PC-3 (cell line): ENCODE data around the gene CSF2. TPM values are rescaled to one million over a fixed set of nuclear protein-coding genes. Genes with fewer than 3 reads are reported as not detected.

Experiments
- ATAC-seq: fragments of 200-7000 bp; cut with Tn5 transposase; 2 replicates; pipeline ENCODE4 v1.9.1; 2020; ENCODE audit warnings: mild to moderate bottlenecking, moderate library complexity
- BruUV-seq: library from RNA; stranded (reverse); fragments of 400-500 nt; replicated peaks from 2 replicates; lab custom pipeline; 2021; lab: Mats Ljungman, UMichigan
- CTCF ChIA-PET: fragments of 300-600 bp; sonication (Branson Sonifier 250); formaldehyde crosslinking; loops from one replicate; lab custom pipeline; 2022; ENCODE audit warnings: antibody characterized with exemption; lab: Charles Lee
- POLR2A ChIA-PET: fragments of 300-600 bp; sonication (Branson Sonifier 250); formaldehyde crosslinking; loops from one replicate; lab custom pipeline; 2022; ENCODE audit warnings: antibody characterized with exemption; ENCODE audit not compliant: unreplicated experiment; lab: Charles Lee
- DNase-seq: peaks from one replicate; pipeline ENCODE4 v3.0.0-alpha.2; 2015
- H2AFZ ChIP-seq: fragments of 300-600 bp; sonication (generic); 2 replicates; pipeline ENCODE4 v1.6.0; 2016; ENCODE audit warnings: antibody characterized with exemption, low read length
- H3F3A ChIP-seq: fragments of 300-600 bp; sonication (generic); one replicate; pipeline ENCODE4 v1.6.0; 2017; ENCODE audit warnings: antibody characterized with exemption, low read length, control low read depth, mild to moderate bottlenecking; ENCODE audit not compliant: unreplicated experiment
- H3K27ac ChIP-seq: fragments of 300-600 bp; sonication (generic); 2 replicates; pipeline ENCODE4 v1.5.1; 2016; ENCODE audit warnings: mild to moderate bottlenecking, low read length
- H3K27me3 ChIP-seq: fragments of 300-600 bp; sonication (generic); 2 replicates; pipeline ENCODE4 v1.6.1; 2016; ENCODE audit warnings: low read length, mixed read lengths
- H3K36me3 ChIP-seq: fragments of 300-600 bp; sonication (generic); 2 replicates; pipeline ENCODE4 v1.6.1; 2016; ENCODE audit warnings: low read depth, mixed run types, low read length, mixed read lengths
- H3K4me1 ChIP-seq: fragments of 300-600 bp; sonication (generic); 2 replicates; pipeline ENCODE4 v1.5.1; 2016; ENCODE audit warnings: low read length; ENCODE audit not compliant: insufficient read depth
- H3K4me2 ChIP-seq: fragments of 300-600 bp; sonication (generic); 2 replicates; pipeline ENCODE4 v1.6.0; 2016; ENCODE audit warnings: low read length
- H3K4me3 ChIP-seq: fragments of 300-600 bp; sonication (generic); 2 replicates; pipeline ENCODE4 v1.5.1; 2016; ENCODE audit warnings: mild to moderate bottlenecking, low read length, mixed read lengths
- H3K79me2 ChIP-seq: fragments of 300-600 bp; sonication (generic); 2 replicates; pipeline ENCODE4 v1.6.1; 2017; ENCODE audit warnings: low read length, mixed read lengths
- H3K9ac ChIP-seq: fragments of 300-600 bp; sonication (generic); 2 replicates; pipeline ENCODE4 v1.6.0; 2016; ENCODE audit warnings: mild to moderate bottlenecking, low read length
- H3K9me2 ChIP-seq: fragments of 300-600 bp; sonication (generic); replicated peaks from 2 replicates; pipeline ENCODE4 v1.6.1; 2016; ENCODE audit warnings: mixed run types, low read length, mixed read lengths
- H3K9me3 ChIP-seq: fragments of 300-600 bp; sonication (generic); 2 replicates; pipeline ENCODE4 v1.6.1; 2016; ENCODE audit warnings: low read length, mixed read lengths
- H4K20me1 ChIP-seq: fragments of 300-600 bp; sonication (generic); 2 replicates; pipeline ENCODE4 v1.6.1; 2016; ENCODE audit warnings: low read length, mixed read lengths
- EZH2 ChIP-seq: fragments of 300-600 bp; sonication (generic); IDR thresholded peaks from one replicate; pipeline ENCODE4 v1.6.1; 2017; ENCODE audit warnings: antibody characterized with exemption, mild to moderate bottlenecking, low read length; ENCODE audit not compliant: unreplicated experiment
- EZH2phosphoT487 ChIP-seq: fragments of 300-600 bp; sonication (generic); IDR thresholded peaks from 2 replicates; pipeline ENCODE4 v1.6.1; 2018; ENCODE audit warnings: mild to moderate bottlenecking, antibody characterized with exemption, low read length, borderline replicate concordance
- intact Hi-C: fragments of 100-400 bp; cut with micrococcal nuclease; formaldehyde crosslinking; loops from 2 replicates; pipeline ENCODE4 v1.9.0; 2023
- total RNA-seq: library from RNA; depleted of rRNA; stranded (reverse); fragments of >200 nt; gene quantifications from 2 replicates; pipeline ENCODE4 v1.2.3, GENCODE V29; 2014
- TF ChIP-seq, protein P1 (sequence below): fragments of 300-600 bp; sonication (generic); conservative IDR thresholded peaks from 2 replicates; pipeline ENCODE4 v1.5.1; 2017; ENCODE audit warnings: antibody characterized with exemption, low read depth, mild to moderate bottlenecking, low read length

Gene CSF2
- total RNA-seq, 1 experiment from 2014 or later = 93.6 TPM

DNA sequence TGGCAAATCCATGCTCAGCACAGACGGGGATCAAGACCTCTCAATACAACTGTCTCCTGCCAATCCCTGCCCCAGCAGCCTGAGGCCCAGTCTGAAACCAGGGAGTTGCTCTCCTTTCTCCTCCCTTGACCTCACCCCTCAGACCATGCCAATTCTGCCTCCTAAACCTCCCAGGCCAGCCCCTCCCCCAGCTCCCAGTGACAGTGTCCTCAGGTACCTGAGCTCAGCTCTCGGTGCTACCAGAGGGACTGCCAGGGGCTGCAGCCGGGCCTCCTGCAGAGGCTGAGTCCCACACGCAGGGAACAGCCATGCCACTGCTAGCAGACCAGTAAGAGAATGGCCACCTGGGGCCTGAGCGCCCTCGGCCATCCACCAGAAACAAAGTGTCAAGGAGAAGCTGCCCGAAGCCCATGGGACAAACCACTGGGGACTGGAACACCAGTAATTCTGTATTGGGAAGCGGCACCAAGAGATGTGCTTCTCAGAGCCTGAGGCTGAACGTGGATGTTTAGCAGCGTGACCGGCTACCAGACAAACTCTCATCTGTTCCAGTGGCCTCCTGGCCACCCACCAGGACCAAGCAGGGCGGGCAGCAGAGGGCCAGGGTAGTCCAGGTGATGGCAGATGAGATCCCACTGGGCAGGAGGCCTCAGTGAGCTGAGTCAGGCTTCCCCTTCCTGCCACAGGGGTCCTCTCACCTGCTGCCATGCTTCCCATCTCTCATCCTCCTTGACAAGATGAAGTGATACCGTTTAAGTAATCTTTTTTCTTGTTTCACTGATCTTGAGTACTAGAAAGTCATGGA lies 13.7 kb upstream of the CSF2 start:
- H3K4me1 ChIP-seq = peaks cover 1% of the 10 kb centered on the region
- ATAC-seq = no peak
- no TSS peak for BruUV-seq
- H2AFZ ChIP-seq = no peak overlapping the region
- H3K4me3 ChIP-seq = no peak overlapping the region
- intact Hi-C loops = loop anchor here (5.0 kb wide), 1 partner anchor 638 kb away; no protein-coding TSS in a partner anchor
- DNase-seq = no peak
- no peaks in the 10 kb centered on the region for H3K36me3 ChIP-seq
- H4K20me1 ChIP-seq = no peaks in the 10 kb centered on the region
- H3K79me2 ChIP-seq = no peaks in the 10 kb centered on the region
- no peak overlapping the region for H3K9ac ChIP-seq
- no peak overlapping the region for H3K4me2 ChIP-seq
- no peak for TF ChIP-seq EZH2
- TF ChIP-seq, protein P1, sequence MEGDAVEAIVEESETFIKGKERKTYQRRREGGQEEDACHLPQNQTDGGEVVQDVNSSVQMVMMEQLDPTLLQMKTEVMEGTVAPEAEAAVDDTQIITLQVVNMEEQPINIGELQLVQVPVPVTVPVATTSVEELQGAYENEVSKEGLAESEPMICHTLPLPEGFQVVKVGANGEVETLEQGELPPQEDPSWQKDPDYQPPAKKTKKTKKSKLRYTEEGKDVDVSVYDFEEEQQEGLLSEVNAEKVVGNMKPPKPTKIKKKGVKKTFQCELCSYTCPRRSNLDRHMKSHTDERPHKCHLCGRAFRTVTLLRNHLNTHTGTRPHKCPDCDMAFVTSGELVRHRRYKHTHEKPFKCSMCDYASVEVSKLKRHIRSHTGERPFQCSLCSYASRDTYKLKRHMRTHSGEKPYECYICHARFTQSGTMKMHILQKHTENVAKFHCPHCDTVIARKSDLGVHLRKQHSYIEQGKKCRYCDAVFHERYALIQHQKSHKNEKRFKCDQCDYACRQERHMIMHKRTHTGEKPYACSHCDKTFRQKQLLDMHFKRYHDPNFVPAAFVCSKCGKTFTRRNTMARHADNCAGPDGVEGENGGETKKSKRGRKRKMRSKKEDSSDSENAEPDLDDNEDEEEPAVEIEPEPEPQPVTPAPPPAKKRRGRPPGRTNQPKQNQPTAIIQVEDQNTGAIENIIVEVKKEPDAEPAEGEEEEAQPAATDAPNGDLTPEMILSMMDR = no peak
- TF ChIP-seq EZH2phosphoT487 = no peak
- H3K27me3 ChIP-seq = no peaks in the 10 kb centered on the region
- no peaks in the 10 kb centered on the region for H3F3A ChIP-seq
- H3K9me3 ChIP-seq = no peaks in the 10 kb centered on the region
- no peak overlapping the region for H3K27ac ChIP-seq
- ChIA-PET CTCF (no interaction called here), POLR2A (no interaction called here)
- H3K9me2 ChIP-seq = no peaks in the 10 kb centered on the region

GRCh38 chr5:132060501-132061161 lies 13.0 kb upstream of the CSF2 start, which contains the start of gene IL3:
TSS of gene IL3 (plus strand) at chr5:132060655. CDS start at chr5:132060707, 52 bp downstream.
- ChIA-PET POLR2A (no interaction called here), CTCF (interaction anchor here (0.8 kb wide), 1 partner anchor 34 kb away, joined by 7 read pairs; no protein-coding TSS in a partner anchor)
- intact Hi-C loops = loop anchor here (5.0 kb wide), 1 partner anchor 638 kb away; no protein-coding TSS in a partner anchor

More at GRCh38 chr5:132060501-132061161, 13.0 kb upstream of the CSF2 start, which contains the start of gene IL3:
- H3K9me2 ChIP-seq = no peaks in the 10 kb centered on the region
- H3F3A ChIP-seq = no peaks in the 10 kb centered on the region
- no peaks in the 10 kb centered on the region for H4K20me1 ChIP-seq
- BruUV-seq = no TSS peak
- no peak for DNase-seq
- H3K9ac ChIP-seq = no peak within 1 kb of the TSS
- H3K27me3 ChIP-seq = no peaks in the 10 kb centered on the region
- no peaks in the 10 kb centered on the region for H3K79me2 ChIP-seq
- no peak within 1 kb of the TSS for H2AFZ ChIP-seq
- no peaks in the 10 kb centered on the region for H3K36me3 ChIP-seq
- no peak within 1 kb of the TSS for H3K4me3 ChIP-seq
- peaks cover 6% of the 10 kb centered on the region for H3K4me1 ChIP-seq
- no peak for ATAC-seq
- no peak within 1 kb of the TSS for H3K27ac ChIP-seq
- TF ChIP-seq EZH2 (no peak), EZH2phosphoT487 (no peak)
- TF ChIP-seq, protein P1 = no peak
- H3K4me2 ChIP-seq = no peak within 1 kb of the TSS
- no peaks in the 10 kb centered on the region for H3K9me3 ChIP-seq
